ENCODE measurements around the gene FNBP1.
"Not testable (repeated sequence)": the region's sequence is repeated elsewhere in the genome, so short reads cannot be mapped to it uniquely, and the experiment has no call there.

The FNBP1 gene

DNA sequence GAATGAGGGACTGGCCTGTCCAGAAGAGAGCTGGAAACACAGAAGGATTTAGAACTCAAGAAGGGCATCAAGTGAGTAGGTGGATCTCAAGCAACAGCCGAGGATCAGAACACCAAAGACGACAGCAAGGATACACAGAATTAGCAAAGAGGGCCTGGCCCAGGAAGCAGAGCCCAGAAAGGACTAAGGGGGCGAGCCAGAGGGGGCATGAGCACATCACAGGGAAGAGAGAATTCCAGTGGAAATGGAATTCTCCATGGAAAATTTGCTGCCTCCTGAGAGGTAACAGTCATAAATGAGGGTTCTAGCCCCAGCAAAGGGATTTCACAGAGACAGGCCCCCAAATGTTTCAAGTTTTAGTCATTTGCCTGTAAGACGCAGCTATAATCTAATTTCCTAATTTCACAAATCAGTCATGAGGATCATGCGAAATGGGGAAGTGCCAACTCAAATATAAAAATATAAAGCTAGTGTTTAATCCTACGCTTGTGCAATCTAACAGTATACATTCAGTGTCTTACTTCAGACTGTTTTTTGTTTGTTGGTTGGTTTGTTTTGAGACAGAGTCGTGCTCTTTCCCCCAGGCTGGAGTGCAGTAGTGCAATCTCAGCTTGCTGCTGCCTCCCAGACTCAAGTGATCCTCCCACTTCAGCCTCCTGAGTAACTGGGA lies 46.7 kb downstream of the FNBP1 start:
- H3K27ac ChIP-seq = no peak overlapping the region
- TF ChIP-seq ZFX (IDR thresholded peaks at IDR 0.05) = no peak
- TF ChIP-seq, protein P1, sequence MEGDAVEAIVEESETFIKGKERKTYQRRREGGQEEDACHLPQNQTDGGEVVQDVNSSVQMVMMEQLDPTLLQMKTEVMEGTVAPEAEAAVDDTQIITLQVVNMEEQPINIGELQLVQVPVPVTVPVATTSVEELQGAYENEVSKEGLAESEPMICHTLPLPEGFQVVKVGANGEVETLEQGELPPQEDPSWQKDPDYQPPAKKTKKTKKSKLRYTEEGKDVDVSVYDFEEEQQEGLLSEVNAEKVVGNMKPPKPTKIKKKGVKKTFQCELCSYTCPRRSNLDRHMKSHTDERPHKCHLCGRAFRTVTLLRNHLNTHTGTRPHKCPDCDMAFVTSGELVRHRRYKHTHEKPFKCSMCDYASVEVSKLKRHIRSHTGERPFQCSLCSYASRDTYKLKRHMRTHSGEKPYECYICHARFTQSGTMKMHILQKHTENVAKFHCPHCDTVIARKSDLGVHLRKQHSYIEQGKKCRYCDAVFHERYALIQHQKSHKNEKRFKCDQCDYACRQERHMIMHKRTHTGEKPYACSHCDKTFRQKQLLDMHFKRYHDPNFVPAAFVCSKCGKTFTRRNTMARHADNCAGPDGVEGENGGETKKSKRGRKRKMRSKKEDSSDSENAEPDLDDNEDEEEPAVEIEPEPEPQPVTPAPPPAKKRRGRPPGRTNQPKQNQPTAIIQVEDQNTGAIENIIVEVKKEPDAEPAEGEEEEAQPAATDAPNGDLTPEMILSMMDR (conservative IDR thresholded peaks at IDR 0.05) = no peak

DNA sequence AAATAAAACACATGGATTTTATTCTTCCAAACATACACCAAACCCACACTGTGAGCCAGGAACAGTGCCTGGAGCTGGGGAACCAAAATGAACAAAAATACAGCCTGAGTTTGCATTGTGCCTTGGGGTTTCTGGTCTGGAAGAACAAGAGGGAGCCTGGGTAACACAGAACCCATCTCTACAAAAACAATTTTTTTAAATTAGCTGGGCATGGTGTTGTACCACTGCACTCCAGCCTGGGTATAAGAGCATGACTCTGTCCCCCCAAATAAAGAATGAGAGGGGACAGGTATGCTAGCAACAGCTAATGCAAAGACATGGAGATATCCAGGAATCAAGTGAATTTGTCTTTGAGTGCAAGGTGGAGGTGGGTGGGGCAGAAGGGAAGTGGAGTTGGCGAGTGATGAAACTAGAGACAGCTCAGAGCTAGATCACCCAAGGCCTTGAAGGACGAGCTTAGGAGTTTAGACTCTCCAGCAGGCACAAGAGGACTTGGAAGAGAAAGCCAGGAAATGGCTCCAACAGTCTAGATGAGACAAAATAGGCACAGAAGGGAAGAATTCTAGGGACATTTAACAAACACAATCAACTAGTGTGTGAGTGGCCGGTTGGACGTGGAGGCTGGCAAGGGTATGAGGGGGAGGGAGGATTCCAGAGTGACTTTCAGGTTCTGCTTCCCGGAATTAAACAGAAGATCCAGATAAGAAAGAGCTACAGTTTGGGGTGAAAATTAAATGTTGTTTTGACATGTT lies 47.4 kb downstream of the FNBP1 start:
- TF ChIP-seq ZFX (IDR thresholded peaks at IDR 0.05) = no peak
- TF ChIP-seq, protein P1 (conservative IDR thresholded peaks at IDR 0.05) = no peak
- no peak overlapping the region for H3K27ac ChIP-seq

DNA sequence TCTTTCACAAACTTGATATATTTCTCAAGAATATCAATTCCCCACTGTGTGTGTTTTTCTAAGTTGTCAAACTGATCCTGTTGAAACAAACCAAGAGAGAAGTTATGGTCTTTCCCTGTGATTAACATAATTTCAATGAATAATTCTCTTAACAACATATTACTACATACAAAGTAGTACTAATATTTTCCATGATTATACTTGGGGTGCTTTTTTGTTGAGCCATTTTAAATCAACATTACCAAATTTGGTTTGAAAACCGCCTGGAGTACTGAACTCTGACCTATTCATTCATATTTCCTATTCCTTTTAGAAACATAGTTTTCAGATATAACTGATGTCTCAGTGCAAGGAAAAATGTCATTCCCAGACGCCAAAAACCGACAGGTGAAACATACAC lies 48.1 kb downstream of the FNBP1 start:
- H3K27ac ChIP-seq = no peak overlapping the region

DNA sequence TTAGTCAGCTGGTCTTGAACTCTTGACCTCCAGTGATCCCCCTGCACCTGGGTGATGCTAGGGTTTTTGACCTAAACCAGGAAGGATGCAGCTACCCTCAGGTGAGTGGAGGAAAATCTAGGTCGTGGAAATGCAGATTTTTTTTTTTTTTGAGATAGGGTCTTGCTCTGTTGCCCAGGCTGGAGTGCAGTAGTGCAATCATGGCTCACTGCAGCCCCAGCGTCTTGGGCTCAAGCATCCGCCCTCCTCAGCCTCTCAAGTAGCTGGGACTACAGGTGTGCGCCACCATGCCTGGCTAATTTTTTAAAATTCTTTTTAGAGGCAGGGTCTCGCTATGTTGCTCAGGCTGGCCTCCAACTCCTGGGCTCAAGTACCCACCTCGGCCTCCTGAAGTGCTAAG lies 51.9 kb downstream of the FNBP1 start:
- H3K27ac ChIP-seq = not testable (repeated sequence)

More for the DNA sequence above, 48.1 kb downstream of the FNBP1 start:
- TF ChIP-seq ZFX (IDR thresholded peaks at IDR 0.05) = no peak
- TF ChIP-seq, protein P1 (conservative IDR thresholded peaks at IDR 0.05) = no peak

DNA sequence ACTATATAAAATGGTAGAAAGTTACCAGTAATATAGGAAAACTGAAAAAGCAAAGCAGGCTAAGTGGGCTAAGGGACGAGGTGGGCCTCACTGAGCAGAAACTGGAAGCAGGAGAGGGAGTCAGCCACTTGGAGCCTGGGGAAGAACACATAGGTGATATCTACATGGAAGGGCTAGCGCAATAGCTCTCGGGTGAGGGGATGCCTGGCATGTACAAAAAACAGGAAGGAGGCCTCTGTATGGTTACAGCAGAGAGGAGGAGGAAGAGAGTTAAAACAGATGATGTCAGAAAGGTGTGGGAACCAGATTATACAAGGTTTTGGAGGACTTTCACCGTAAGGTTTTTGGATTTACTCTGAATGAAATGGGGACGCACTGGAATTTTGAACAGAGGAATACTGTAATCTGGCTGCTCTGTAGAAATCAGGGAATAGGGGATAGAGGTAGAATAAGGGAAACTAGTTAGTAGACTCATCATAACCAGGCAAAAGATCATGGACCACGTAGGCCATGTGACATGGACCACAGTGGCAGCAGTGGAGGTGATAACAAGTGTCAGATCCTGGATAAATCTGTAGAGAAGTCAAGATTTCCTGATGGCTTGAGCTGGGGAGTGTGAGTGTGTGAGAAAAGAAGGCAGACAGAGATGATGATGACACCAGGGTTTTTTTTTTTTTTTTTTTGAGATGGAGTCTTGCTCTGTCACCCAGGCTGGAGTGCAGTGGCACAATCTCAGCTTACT lies 52.5 kb downstream of the FNBP1 start:
- H3K27ac ChIP-seq = no peak overlapping the region
- TF ChIP-seq ZFX (IDR thresholded peaks at IDR 0.05) = no peak
- TF ChIP-seq, protein P1 (conservative IDR thresholded peaks at IDR 0.05) = no peak

DNA sequence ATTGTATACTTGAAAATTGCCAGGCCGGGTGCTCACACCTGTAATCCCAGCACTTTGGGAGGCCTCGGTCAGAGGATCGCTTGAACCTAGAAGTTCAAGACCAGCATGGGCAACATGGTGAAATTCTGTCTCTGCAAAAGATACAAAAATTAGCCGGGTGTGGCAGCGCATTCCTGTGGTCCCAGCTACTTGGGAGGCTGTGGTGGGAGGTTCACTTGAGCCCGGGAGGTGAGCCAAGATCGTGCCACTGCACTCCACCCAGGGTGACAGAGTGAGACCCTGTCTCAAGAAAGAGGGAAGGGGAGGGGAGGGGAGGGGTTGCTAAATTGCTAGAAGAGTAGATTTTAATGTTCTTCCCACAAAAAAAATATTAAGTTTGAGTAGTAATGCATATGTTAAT lies 53.2 kb downstream of the FNBP1 start:
- H3K27ac ChIP-seq = no peak overlapping the region
- TF ChIP-seq, protein P1 (conservative IDR thresholded peaks at IDR 0.05) = no peak
- TF ChIP-seq ZFX (IDR thresholded peaks at IDR 0.05) = no peak

DNA sequence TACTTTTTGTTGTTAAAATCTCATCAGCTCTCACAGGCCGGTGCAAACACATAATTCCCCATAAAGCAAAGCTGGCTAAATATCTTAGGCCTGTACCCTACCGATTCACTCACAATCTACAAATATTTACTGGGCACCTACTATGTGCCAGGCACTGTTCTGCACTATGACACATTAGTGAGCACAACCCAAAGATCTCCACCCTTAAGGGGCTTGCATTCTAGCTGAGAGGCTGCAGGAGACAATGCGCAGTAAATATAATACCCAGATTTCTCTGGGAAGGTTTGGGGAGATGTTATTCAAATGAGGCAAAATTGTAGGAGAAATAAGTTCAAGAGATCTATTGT lies 53.7 kb downstream of the FNBP1 start:
- TF ChIP-seq, protein P1 (conservative IDR thresholded peaks at IDR 0.05) = no peak
- no peak overlapping the region for H3K27ac ChIP-seq
